SHP77 (cell line): ENCODE measurements around the gene MILR1.

ENCODE experiments used
- DNase-seq, 2 experiments: peaks; one replicate each; lab custom pipeline; 2025; lab: John Stamatoyannopoulos, UW

The MILR1 gene

GRCh38 chr17:64502809-64503208 lies 53.9 kb downstream of the MILR1 start:
- no peak for DNase-seq

DNA sequence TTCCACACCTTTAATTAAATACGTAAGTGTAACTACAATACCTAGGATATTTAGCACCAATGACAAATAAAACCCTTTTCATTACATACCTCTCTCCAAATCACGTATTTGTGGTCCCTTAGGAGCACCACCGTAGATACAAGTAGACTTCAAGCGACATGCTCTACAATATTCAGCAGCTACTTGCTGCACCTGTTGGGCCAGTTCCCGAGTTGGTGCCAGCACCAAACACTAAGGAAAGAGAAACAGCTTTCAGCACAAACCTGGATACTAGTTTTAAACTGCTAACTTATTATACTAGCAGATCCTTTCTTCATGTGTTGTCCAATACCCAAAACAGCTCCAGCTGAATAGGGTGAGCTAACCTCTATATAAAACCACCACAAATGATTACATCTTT lies 54.4 kb downstream of the MILR1 start:
- no peak for DNase-seq

DNA sequence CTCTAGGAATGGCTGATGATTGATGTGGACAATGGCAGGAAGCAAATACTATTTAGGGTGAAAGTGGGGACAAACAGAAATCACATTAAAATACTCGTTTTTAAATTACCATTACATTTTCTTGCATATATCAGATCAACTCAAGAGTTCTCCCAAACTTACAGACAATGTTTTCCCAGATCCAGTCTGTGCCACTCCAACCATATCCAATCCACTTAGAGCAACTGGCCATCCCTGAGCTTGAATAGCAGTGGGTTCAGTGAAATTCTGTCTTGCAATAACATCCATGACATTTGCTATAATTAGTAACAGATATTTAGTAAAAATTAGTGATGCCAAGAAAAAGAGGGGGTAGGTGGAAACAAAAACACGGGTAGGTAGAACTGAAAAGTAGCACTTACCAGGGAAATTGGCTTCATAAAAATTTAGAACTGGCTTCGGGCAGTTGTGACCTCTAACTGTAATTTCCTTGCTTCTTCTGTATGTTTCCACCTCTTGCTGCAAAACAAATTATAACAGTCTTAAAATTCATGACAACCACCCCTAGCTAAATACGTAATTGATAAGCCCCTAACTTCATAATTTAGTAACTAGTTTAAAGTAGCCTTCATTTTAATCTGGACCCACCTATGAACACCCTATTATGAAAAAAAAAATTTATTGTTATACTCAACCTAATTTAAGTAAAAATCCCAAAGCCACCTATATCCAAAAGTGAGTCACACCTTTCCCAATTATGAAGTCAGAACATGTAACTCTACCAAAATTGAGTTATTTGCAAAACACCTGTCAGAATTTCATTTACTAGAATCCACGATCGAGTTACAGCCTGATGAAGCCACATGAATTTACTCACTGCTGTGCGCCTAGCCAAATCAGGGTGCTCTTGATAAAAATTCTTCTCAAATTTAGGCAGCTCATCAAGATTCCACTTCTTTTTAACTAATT lies 55.2 kb downstream of the MILR1 start:
- DNase-seq = no peak

GRCh38 chr17:64504769-64505339 lies 55.9 kb downstream of the MILR1 start:
- DNase-seq = no peak

DNA sequence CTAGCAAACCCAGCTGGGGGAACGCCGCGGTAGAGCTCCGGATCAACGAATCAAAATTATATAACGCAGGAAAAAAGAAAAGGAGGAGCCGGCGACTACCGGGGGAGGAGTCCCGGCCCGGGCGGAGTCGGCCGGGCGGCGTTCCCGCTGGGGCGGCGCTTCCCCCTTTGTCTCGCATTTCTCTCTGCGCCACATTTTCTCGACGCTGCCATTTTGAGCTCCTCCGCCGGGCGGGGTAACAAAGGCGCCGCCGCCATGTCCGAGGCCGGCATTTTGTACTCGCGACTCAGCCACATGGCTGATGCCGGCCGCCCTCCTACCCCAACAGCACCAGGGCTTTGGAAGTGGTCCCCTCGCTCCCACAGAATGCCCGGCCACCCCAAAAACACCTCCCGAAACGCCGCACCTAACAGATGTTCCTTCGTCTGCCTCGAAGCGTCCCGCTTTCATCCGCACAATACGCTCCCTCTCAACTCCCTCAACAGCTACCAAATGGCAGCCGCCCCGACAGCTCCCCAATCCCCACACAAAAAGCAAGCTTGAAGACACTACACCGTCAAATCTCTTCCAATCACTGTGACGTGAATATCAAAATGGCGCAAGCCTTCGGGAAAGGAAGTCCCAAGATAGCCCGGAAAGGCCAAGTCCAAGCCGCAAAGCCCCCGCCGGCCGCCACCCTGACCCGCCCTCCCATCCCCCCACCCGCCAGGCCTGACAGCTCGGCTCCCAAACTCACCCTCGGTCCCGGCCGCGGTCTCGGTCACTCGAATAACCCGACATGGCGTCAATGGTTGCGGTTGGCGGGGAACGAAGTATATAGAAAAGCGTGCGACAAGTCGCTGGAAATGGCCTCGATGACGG lies 56.7 kb downstream of the MILR1 start:
- peak; percentile 40 to 57 for DNase-seq

GRCh38 chr17:64506201-64506575 lies 57.3 kb downstream of the MILR1 start, which contains the start of gene DDX5:
Gene DDX5 (minus strand): TSS chr17:64506289. CDS start chr17:64506119, 170 bp downstream.
- DNase-seq = peak; percentile 93 to 96

- DNase-seq = peak; percentile 93 to 96
Measured at GRCh38 chr17:64506576-64507412, 57.9 kb downstream of the MILR1 start, which contains the start of gene CEP95. Gene CEP95 (plus strand): TSS chr17:64506977. CDS start chr17:64507098, 121 bp downstream.

- peak; percentile 24 to 53 for DNase-seq
Measured at GRCh38 chr17:64507413-64507782, 58.5 kb downstream of the MILR1 start.

DNA sequence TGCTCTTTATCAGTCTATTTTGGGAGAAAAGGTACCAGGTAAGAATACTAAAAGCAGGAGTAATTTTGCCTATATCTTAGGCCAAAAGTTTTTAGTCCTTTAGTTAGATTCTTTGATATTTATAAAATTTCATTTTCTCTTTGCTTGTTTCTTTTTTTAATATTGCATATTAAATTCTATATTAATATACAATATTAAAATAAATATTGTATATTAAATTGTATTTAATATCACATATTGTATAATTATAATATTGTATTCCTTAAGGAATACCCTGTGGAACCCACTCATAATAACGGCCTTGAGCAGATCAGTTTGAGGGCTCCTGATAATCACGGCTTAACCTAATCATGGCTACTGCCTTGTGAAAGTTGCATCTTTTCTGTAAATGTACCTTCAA lies 59.8 kb downstream of the MILR1 start:
- no peak for DNase-seq

DNA sequence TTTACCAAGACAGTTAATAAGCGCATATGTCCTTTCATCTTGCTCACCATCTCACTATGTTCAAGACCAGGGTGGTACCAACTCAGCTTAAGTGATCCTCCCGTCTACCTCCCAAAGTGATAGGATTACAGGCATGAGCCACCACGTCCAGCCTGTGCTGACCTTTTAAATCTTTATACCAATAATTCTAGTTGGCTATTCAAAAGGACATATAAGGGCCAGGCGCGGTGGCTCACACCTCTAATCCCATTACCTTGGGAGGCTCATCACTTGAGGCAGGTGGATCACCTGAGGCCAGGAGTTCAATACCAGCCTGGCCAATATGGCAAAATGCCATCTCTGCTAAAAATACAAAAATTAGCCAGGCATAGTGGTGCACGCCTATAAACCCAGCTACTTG lies 60.3 kb downstream of the MILR1 start:
- DNase-seq = no peak

DNA sequence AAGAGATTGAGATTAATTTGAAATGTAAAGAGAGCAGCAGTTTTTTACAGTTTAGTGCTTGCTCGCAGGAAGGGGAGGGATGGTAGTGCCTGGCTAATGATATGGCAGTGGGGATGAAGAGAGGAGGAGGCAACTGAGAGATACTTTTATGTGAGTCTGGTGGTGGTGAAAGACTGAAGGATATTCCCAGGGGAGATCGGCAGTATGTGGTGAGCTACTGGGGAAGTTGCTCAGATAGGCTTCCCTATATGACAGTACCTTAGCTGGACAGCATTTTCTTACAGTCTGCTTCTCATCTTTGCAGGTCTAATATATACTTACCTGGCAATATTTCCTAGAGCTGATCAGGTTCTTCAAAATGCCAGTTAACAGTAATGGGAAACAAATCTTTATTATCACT lies 66.5 kb downstream of the MILR1 start:
- no peak for DNase-seq

GRCh38 chr17:64515829-64516228 lies 66.9 kb downstream of the MILR1 start:
- no peak for DNase-seq
